Activated CD8-positive, alpha-beta memory T cell treated with anti-CD3 and anti-CD28 coated beads, Interleukin-2, amount 50 U/mL, for 1 hour (primary cell): ENCODE results near the gene CLDND1.

Experiments used
- DNase-seq: peaks from one replicate; pipeline ENCODE4 v3.0.0-alpha.2; 2020; ENCODE audit errors: extremely low read depth

Gene CLDND1

DNA sequence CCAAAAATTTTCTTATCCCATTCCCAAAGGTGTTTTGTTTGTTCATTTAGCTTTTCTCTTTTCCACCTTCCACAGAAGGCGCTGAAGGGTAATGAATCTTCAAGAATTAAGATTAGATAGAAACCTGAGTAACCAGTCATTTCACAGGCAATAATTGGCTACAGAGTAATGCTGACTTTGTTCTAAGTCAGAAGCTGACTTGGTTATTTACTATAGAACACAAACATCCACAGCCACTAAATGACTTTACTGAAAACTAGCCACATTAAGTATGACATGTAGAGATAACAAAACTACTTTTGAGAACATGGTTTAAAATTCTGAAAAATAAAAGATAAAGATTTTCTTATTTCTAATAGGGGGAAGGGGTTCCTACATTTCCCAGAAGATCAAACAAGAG is 7.8 kb downstream of the CLDND1 start:
- DNase-seq = no peak

DNA sequence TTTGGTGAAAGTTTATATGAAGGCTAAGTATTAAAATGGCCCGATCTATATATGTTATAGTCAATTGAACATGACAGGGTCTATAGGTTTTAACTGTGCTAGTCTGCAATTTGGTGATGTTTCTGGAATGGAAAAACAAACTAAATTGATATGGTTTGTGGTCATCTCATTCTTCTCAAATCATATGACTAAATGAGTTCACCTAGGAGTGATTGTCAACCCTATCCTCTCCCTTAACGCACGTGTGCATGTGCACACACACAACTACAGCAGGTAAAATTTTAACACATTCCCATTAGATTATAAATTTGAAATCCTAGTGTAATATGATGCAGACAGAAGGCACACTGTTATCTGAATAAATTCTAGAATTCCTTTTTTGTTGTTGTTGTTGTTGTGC is 9.0 kb downstream of the CLDND1 start:
- DNase-seq = no peak

DNA sequence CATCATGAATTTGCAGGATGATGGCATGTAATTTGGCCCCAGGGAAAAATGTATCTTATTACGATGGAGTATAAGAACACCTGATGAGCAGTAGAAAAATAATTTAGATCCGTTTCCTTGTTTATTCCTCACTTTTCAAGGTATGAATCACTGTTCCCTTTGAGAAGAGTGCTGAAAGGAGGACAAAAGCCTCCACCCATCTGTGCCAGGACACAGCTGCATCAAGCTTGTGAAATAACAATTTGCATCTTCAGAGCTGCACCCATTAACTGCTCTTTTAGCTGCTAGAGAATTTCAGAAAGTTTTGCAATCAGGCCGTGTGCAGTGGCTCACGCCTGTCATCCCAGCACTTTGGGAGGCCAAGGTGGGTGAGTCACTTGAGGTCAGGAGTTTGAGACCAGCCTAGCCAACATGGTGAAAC is 9.6 kb downstream of the CLDND1 start:
- DNase-seq = no peak

DNA sequence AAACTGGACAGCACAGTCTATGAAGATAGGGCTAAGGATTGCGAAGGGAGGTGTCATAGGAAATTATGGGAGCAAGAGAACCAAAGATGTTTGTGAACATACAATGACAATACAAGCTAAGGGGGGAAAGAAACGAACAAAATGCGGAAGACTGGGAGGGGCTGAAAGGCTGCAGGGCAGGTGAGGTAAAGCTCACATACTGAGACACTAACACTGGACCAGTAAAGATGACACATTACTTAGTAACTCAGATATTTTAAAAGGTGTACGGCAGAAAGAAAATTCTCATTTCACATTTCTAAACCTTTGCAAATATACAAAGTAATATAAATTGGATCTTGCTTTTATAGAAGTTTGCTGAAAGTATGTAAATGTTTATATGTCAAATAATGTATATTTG is 10.1 kb downstream of the CLDND1 start:
- DNase-seq = no peak

DNA sequence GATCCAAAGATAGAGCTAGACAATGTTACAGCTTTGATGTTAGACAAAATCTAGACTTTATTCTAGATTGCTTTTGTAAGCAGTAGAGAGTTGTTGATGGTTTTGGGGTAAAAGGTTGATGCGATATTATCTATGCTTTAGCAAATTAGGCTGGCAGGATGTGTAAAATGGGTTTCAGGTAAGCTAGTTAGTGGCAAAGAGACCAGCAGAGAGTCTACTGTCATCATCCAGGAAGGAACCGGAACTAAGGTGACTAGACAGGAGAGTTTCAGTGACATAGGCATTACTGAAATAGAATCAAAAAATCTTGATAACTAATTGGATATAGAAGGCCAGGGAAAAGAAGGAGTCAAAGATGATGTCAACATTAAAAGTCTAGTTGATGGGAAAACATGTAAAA is 14.1 kb downstream of the CLDND1 start:
- DNase-seq = no peak

DNA sequence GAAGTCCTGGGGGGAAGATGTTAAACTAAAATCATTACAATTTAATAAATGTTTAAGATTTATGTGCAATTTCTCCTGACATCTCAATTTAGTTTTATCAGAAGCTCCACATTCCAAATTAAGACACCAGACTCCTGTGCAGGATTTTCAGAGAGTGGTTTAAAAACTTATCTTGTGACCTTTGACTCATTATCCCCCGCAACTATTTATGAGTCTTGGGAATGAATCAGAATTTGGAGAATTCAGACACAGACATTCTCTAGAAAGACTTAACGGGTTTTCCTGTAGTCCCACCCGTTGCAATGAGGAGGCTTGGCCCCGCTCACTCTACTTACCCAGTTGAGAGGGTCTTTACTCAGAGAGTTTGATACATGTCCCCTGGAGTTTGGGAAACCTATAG is 18.2 kb downstream of the CLDND1 start:
- DNase-seq = no peak

DNA sequence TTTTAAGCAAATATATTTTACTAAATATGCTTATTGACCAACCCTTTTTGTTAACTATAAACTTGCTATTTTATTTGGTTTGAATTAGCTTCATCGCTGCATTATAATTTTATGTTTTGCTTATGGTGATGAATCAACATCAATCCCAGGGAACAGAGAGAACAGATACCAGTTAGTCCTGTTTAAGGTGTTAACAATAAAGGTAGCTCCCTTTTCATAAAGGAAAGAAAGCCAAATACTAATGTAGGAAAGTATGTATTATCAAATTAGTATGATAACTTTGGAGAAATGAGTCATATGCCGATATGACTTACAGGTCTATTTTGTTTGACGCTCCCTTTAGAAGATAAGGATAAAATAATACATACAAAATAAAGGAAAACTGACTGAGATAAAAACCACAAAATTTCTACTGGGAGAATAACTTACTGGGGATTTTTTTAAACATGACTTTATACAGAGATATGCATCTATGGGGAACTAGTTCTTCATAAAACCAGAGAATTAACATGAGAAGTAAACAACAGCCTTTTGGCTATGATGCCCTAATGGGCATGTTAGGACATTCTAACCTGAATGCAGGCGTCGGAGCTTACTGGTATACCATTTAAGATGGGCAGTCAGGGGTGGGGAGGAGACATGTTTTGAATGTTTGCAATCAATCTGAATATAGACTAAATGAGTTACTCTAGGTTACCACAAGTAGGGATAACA is 20.7 kb downstream of the CLDND1 start:
- DNase-seq = no peak

DNA sequence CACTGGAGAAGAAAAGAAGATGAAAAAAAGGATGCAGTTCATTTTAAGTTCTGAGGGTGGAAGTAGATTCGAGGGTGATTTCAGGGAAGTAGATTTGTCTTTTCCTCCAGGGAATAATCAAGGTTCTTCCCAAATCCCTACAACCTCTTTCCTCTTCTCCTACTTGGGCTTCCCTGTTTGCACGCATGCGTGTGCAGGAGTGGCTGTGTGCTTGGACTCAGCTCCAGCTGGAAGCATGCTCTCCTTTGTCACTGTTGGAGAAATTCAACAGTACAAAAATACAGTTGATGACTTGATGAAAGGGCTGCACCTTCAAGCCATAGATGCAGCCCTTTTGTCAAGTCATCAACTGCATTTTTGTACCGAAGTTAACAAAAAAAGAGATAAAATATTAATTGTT is 21.4 kb downstream of the CLDND1 start:
- DNase-seq = no peak

DNA sequence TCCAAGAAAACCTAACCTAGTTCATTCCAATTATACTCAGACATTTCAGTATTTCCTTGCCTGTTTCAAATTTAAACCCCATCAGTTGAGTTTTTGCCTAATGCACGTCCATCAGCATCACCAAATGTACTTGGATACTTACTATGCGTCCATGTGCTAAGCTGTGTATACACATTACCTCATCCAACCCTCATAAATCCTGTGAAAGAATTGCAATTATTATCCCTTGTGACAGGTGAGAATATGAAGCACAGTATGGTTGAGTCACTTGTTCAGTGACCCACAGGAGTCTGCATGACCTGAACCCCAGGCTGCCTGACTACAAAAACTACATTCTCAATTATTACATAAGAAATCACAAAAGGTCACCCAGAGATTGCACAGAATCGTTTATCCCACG is 22.7 kb downstream of the CLDND1 start:
- DNase-seq = no peak

DNA sequence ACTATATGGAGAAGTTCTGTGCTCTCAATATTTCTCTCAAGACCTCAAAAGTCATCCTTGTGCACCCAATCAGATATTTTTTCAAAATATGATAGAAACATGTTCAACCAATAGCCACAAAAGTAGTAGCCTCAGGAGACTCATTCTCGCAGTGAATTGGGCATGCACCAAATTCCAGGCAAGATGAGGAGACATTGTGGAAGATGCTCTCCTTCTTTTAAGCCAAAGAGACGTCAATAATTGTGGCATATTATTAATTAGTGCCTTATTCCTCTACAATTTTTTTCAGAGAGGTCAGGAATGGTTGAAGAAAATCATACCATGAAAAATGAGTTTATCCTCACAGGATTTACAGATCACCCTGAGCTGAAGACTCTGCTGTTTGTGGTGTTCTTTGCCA is 25.3 kb downstream of the CLDND1 start, which contains the start of gene OR5K2:
Gene OR5K2 (plus strand): TSS at position 301 of the 400 bp plus-strand sequence. CDS start 0 bp downstream, at position 301.
- no peak for DNase-seq

DNA sequence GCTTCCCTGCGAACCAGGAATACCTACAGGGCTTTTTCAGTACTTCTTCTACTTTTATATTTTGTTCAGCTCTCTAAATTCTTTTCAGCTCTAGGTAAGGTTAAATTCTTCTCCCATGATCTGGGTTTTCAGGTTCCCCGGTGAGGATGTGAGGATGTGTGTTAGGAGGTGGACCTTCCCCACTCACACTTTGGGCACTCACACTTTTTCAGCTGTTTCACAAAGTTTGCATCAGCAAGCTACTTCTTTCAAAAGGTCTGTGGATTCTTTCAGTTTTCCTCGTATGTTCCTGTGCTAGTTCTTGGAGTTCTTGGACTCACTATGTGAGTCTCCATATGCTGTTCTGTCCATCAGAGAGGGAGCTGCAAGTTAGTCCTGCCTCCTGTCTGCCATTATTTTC is 39.1 kb downstream of the CLDND1 start:
- DNase-seq = no peak

DNA sequence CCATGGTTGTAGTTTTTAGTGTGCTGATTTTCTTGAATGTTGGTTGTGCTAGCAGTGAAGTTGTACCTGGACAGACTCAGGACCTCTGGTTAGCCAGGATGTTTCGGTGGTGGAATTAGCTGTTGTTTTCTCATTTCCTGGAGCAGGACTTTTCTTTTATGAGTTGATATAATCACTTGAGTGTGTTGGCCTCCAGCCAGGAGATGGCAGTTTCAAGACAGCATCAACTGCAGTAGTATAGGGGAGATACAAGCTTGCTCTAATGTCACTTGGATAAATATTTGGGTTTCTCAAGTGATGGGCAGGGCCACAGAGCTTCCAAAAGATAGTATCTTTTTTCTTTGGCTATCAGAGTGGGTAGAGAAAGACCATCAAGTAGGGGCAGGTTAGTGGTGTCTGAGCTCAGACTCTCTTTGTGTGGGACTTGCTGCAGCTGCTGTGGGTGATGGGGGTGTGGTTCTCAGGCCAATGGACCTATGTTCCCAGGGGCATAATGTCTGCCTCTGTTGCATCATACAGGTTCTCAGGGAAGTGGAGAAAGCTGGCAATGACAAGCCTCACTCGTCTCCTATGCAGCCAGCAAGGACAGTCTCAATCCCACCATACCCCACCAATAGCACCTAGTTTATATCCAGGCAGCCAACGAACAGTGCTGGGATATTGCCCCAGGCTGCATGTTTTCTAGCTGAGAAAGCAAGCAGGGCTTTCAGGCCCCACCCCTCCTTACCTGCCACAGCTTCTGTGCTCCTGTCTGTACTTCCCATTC is 39.8 kb downstream of the CLDND1 start:
- no peak for DNase-seq
